ENCODE results near the gene KNDC1. TPM values are rescaled to one million over a fixed set of nuclear protein-coding genes. Genes with fewer than 3 reads are reported as not detected.
A peak's percentile ranks its signal among the peaks of the same experiment; 100 is the strongest.

KNDC1 gene
- total RNA-seq, 1 donor from 2014 or later, result 10.3 TPM

- Histone ChIP-seq H3K4me1 (no peaks in the 10 kb centered on the region), H3K4me3 (no peak overlapping the region)
- ATAC-seq, result no peak
These were observed 55.6 kb downstream of the KNDC1 start for GRCh38 chr10:133215586-133215985.

DNA sequence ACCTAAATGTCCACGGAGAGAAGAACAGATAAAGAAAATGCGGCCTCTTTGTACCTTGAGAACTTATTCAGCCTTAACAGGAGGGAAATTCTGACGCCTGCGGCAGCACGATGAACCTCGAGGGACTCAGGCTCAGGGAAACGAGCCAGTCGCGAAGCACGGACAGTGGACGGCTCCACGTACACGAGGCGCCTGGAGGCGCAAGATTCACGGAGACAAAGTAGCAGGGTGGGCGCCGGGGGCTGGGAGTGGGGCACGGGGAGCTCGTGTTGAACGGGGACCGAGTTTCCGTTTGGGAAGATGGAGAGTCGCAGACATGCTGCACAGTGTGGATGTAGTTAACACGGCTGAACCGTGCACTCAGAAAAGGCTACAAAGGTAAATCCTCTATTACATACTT is 56.8 kb downstream of the KNDC1 start:
- TF ChIP-seq, protein P1, sequence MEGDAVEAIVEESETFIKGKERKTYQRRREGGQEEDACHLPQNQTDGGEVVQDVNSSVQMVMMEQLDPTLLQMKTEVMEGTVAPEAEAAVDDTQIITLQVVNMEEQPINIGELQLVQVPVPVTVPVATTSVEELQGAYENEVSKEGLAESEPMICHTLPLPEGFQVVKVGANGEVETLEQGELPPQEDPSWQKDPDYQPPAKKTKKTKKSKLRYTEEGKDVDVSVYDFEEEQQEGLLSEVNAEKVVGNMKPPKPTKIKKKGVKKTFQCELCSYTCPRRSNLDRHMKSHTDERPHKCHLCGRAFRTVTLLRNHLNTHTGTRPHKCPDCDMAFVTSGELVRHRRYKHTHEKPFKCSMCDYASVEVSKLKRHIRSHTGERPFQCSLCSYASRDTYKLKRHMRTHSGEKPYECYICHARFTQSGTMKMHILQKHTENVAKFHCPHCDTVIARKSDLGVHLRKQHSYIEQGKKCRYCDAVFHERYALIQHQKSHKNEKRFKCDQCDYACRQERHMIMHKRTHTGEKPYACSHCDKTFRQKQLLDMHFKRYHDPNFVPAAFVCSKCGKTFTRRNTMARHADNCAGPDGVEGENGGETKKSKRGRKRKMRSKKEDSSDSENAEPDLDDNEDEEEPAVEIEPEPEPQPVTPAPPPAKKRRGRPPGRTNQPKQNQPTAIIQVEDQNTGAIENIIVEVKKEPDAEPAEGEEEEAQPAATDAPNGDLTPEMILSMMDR (IDR thresholded peaks at IDR 0.05), result no peak
- Histone ChIP-seq H3K27me3 (ENCODE audit: low read depth) (peaks cover 12% of the 10 kb centered on the region), H3K9me3 (no peaks in the 10 kb centered on the region), H3K36me3 (no peaks in the 10 kb centered on the region), H3K4me1 (no peaks in the 10 kb centered on the region), H3K4me3 (no peak overlapping the region), H3K27ac (no peak overlapping the region)
- peak in 1 of 2 donors; percentile 25 for ATAC-seq
- DNase-seq, result no peak
- intact Hi-C loops (cut with DNase I), result no loop called here

More at GRCh38 chr10:133215586-133215985, 55.6 kb downstream of the KNDC1 start:
- TF ChIP-seq, protein P1 (IDR thresholded peaks at IDR 0.05), result no peak
- no peak overlapping the region for H3K27ac ChIP-seq
- no peaks in the 10 kb centered on the region for H3K9me3 ChIP-seq
- intact Hi-C loops (cut with DNase I), result no loop called here
- no peaks in the 10 kb centered on the region for H3K36me3 ChIP-seq
- DNase-seq, result no peak
- H3K27me3 ChIP-seq (ENCODE audit: low read depth), result peaks cover 4% of the 10 kb centered on the region

- intact Hi-C loops (cut with DNase I), result no loop called here
- H3K9me3 ChIP-seq, result no peaks in the 10 kb centered on the region
- H3K36me3 ChIP-seq, result no peaks in the 10 kb centered on the region
- TF ChIP-seq, protein P1 (IDR thresholded peaks at IDR 0.05), result no peak
- H3K4me3 ChIP-seq, result no peak overlapping the region
- H3K4me1 ChIP-seq, result no peaks in the 10 kb centered on the region
- no peak overlapping the region for H3K27ac ChIP-seq
- H3K27me3 ChIP-seq (ENCODE audit: low read depth), result peaks cover 12% of the 10 kb centered on the region
- ATAC-seq (no peak), DNase-seq (no peak)
These were observed 58.0 kb downstream of the KNDC1 start for GRCh38 chr10:133217800-133218589.

GRCh38 chr10:133218891-133219290 is 58.9 kb downstream of the KNDC1 start:
- Histone ChIP-seq H3K9me3 (no peaks in the 10 kb centered on the region), H3K27ac (no peak overlapping the region), H3K36me3 (no peaks in the 10 kb centered on the region), H3K27me3 (ENCODE audit: low read depth) (peaks cover 12% of the 10 kb centered on the region), H3K4me3 (no peak overlapping the region), H3K4me1 (no peaks in the 10 kb centered on the region)
- ATAC-seq (no peak), DNase-seq (no peak)
- TF ChIP-seq, protein P1 (IDR thresholded peaks at IDR 0.05), result no peak
- intact Hi-C loops (cut with DNase I), result no loop called here

DNA sequence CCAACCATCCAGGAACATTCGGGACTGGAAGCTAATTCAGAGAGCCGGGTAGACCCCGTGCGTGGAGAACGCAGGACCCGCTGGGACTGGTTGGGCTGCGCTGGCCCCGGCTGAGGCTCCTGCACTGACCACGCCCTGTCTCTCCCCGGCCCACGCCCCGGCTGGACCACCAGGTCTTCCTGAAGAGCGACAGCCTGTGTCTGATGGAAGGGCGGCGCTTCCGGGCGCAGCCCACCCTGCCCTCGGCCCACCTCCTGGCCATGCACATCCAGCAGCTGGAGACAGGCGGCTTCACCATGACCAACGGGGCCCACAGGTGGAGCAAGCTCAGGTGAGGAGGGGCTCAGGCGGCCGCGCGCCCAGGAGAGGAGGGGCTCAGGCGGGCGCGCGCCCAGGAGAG is 59.8 kb downstream of the KNDC1 start:
- Histone ChIP-seq H3K27me3 (ENCODE audit: low read depth) (peaks cover 12% of the 10 kb centered on the region), H3K9me3 (no peaks in the 10 kb centered on the region), H3K36me3 (no peaks in the 10 kb centered on the region), H3K4me1 (no peaks in the 10 kb centered on the region), H3K4me3 (no peak overlapping the region), H3K27ac (no peak overlapping the region)
- TF ChIP-seq, protein P1 (IDR thresholded peaks at IDR 0.05), result no peak
- no peak for ATAC-seq
- no peak for DNase-seq
- intact Hi-C loops (cut with DNase I), result no loop called here

All from lower lobe of right lung (tissue), 2 donors.